Endodermal cell (in vitro differentiated cells): ENCODE measurements around the gene PDE6D. TPM values are rescaled to one million over a fixed set of nuclear protein-coding genes. Genes with fewer than 3 reads are reported as not detected.

Experiments used
- DNase-seq: peaks from one replicate; pipeline ENCODE4 v3.0.0-alpha.2; 2017
- H3K27ac ChIP-seq: 2 replicates; pipeline ENCODE4 v1.5.1; 2013; ENCODE audit warnings: mild to moderate bottlenecking, low read depth, low read length, moderate library complexity
- H3K27me3 ChIP-seq: 2 replicates; pipeline ENCODE4 v1.6.1; 2013; ENCODE audit warnings: mild to moderate bottlenecking, low read length, moderate library complexity; ENCODE audit not compliant: insufficient read depth, control insufficient read depth, poor library complexity, severe bottlenecking
- H3K36me3 ChIP-seq: 2 replicates; pipeline ENCODE4 v1.7.0; 2013; ENCODE audit warnings: mild to moderate bottlenecking, low read length, moderate library complexity; ENCODE audit not compliant: control insufficient read depth, insufficient read depth
- H3K4me1 ChIP-seq: one replicate; pipeline ENCODE4 v1.7.0; 2013; ENCODE audit warnings: low read length; ENCODE audit not compliant: control insufficient read depth, insufficient read depth
- H3K4me3 ChIP-seq: 2 replicates; pipeline ENCODE4 v1.5.1; 2013; ENCODE audit warnings: mild to moderate bottlenecking, low read length, moderate library complexity
- H3K9ac ChIP-seq: 2 replicates; pipeline ENCODE4 v1.6.1; 2013; ENCODE audit warnings: mild to moderate bottlenecking, low read length, moderate library complexity; ENCODE audit not compliant: poor library complexity, severe bottlenecking; ENCODE audit errors: extremely low read depth
- H3K9me3 ChIP-seq: 2 replicates; pipeline ENCODE4 v1.6.1; 2013; ENCODE audit warnings: mild to moderate bottlenecking, low read length, moderate library complexity; ENCODE audit not compliant: control insufficient read depth
- H3K27ac Mint-ChIP-seq: 2 replicates; pipeline ENCODE4 v1.8.0; 2020; ENCODE audit warnings: mixed read lengths
- H3K27me3 Mint-ChIP-seq: 2 replicates; pipeline ENCODE4 v1.8.0; 2021; ENCODE audit warnings: mild to moderate bottlenecking, mixed read lengths; ENCODE audit not compliant: insufficient read depth
- H3K36me3 Mint-ChIP-seq: 2 replicates; pipeline ENCODE4 v1.8.0; 2020; ENCODE audit warnings: low read depth, mixed read lengths
- H3K4me1 Mint-ChIP-seq: 2 replicates; pipeline ENCODE4 v1.8.0; 2020; ENCODE audit warnings: mixed read lengths
- H3K4me3 Mint-ChIP-seq: 2 replicates; pipeline ENCODE4 v1.8.0; 2020; ENCODE audit warnings: mild to moderate bottlenecking, moderate library complexity, mixed read lengths
- H3K9me3 Mint-ChIP-seq: 2 replicates; pipeline ENCODE4 v1.8.0; 2020; ENCODE audit warnings: mild to moderate bottlenecking, mixed read lengths
- CTCF ChIP-seq: fragments of 200-600 bp; sonication (generic); conservative IDR thresholded peaks from 2 replicates; pipeline ENCODE4 v1.5.0; 2021; ENCODE audit warnings: antibody characterized with exemption, mild to moderate bottlenecking
- WGBS, 2 experiments: methylation state at CpG; one replicate each; pipeline versions ENCODE4 v1.1.5 to v1.1.7; 2013; ENCODE audit warnings: missing lambda C conversion rate in 2 of 2, mixed read lengths in 1 of 2; ENCODE audit not compliant: insufficient coverage in 1 of 2, insufficient read length in 1 of 2; 5-methylcytosine and 5-hydroxymethylcytosine counted together
- long read RNA-seq, 4 experiments: library from polyadenylated mRNA in 2 of 4; library from RNA in 1 of 4; library from capped mRNA in 1 of 4; stranded (forward) in 3 of 4; unstranded in 1 of 4; transcript quantifications; one replicate each; pipeline ENCODE4 v2.0.0, GENCODE V29; 2020 to 2021; ENCODE audit warnings: inconsistent platforms in 1 of 4
- polyA plus RNA-seq, 2 experiments: library from polyadenylated mRNA; stranded (reverse); fragments of 50-300 nt; gene quantifications; one replicate each; pipeline ENCODE4 v1.2.3, GENCODE V29; 2013
- total RNA-seq, 2 donors: library from RNA; stranded (reverse); fragmentation: NEBNext Ultra II Directional in 1 of 2; extraction: Animal tissue kit (Norgen Biotek cat#: 25700) in 1 of 2; gene quantifications; 2 replicates in 1 of 2; 3 replicates in 1 of 2; pipeline ENCODE4 v1.2.1, GENCODE V29; 2021

PDE6D gene
- total RNA-seq, result 10 to 100 TPM; 24.7 to 25.5 TPM
- polyA plus RNA-seq (2013, experiment 1 of 2), result 41.2 TPM
- polyA plus RNA-seq (2013, experiment 2 of 2), result 39.2 TPM
- long read RNA-seq, experiment 1, transcript PDE6D-201 (5 exons, 1,175 nt), result major isoform, 14 of 17 reads
- long read RNA-seq, experiment 1, partial matches to known transcripts, result 1 of 17 reads
- long read RNA-seq, experiment 1, other reads (novel, unspliced or antisense), result 1 of 17 reads
- long read RNA-seq, experiment 2, transcript PDE6D-201 (5 exons, 1,175 nt), result major isoform, 30 of 31 reads
- long read RNA-seq, experiment 2, partial matches to known transcripts, result 0 of 31 reads
- long read RNA-seq, experiment 2, other reads (novel, unspliced or antisense), result 1 of 31 reads
- long read RNA-seq, experiment 3, transcript PDE6D-201 (5 exons, 1,175 nt), result major isoform, 35 of 37 reads
- long read RNA-seq, experiment 3, partial matches to known transcripts, result 0 of 37 reads
- long read RNA-seq, experiment 3, other reads (novel, unspliced or antisense), result 0 of 37 reads
- long read RNA-seq, experiment 4, transcript PDE6D-201 (5 exons, 1,175 nt), result major isoform, 74 of 79 reads
- long read RNA-seq, experiment 4, partial matches to known transcripts, result 1 of 79 reads
- long read RNA-seq, experiment 4, other reads (novel, unspliced or antisense), result 3 of 79 reads

GRCh38 chr2:231780909-231781797 lies at the start of gene PDE6D:
TSS of gene PDE6D (minus strand) at chr2:231781282. CDS start at chr2:231781114, 168 bp downstream.
- H3K4me1 Mint-ChIP-seq, result peaks cover 22% of the 10 kb centered on the region
- H3K36me3 Mint-ChIP-seq, result no peaks in the 10 kb centered on the region
- no peak for TF ChIP-seq CTCF
- no peaks in the 10 kb centered on the region for H3K36me3 ChIP-seq
- no peaks in the 10 kb centered on the region for H3K4me1 ChIP-seq
- peak within 1 kb of the TSS; percentile 88 for H3K4me3 Mint-ChIP-seq
- 0% methylated on average over 13 to 67 of the region's 67 CpGs for WGBS, 2 experiments
- peak; percentile 100 for DNase-seq
- H3K27ac ChIP-seq, result no peak within 1 kb of the TSS
- H3K4me3 ChIP-seq, result peak within 1 kb of the TSS; percentile 90
- peak within 1 kb of the TSS; percentile 93 for H3K27ac Mint-ChIP-seq
- H3K9ac ChIP-seq, result peak within 1 kb of the TSS; percentile 43
- H3K27me3 ChIP-seq, result no peaks in the 10 kb centered on the region
- H3K9me3 ChIP-seq, result no peaks in the 10 kb centered on the region
- H3K27me3 Mint-ChIP-seq, result peaks cover 4% of the 10 kb centered on the region
- H3K9me3 Mint-ChIP-seq, result no peaks in the 10 kb centered on the region

GRCh38 chr2:231821908-231822307 lies 40.8 kb upstream of the PDE6D start:
- Histone ChIP-seq H3K4me3 (no peak overlapping the region), H3K9me3 (peaks cover 10% of the 10 kb centered on the region), H3K4me1 (no peaks in the 10 kb centered on the region), H3K27me3 (no peaks in the 10 kb centered on the region), H3K36me3 (no peaks in the 10 kb centered on the region), H3K9ac (no peak overlapping the region), H3K27ac (no peak overlapping the region)
- Mint-ChIP-seq H3K27me3 (no peaks in the 10 kb centered on the region), H3K4me1 (no peaks in the 10 kb centered on the region), H3K9me3 (peaks cover 5% of the 10 kb centered on the region), H3K4me3 (no peak overlapping the region), H3K27ac (no peak overlapping the region), H3K36me3 (no peaks in the 10 kb centered on the region)
- TF ChIP-seq CTCF, result no peak
- no peak for DNase-seq
- 50 to 63% methylated on average over 1 to 3 of the region's 3 CpGs for WGBS, 2 experiments

- TF ChIP-seq CTCF, result no peak
- H3K9ac ChIP-seq, result no peak overlapping the region
- WGBS, 2 experiments, result 80 to 84% methylated on average over 10 to 12 of the region's 12 CpGs
- no peaks in the 10 kb centered on the region for H3K27me3 Mint-ChIP-seq
- H3K27ac Mint-ChIP-seq, result no peak overlapping the region
- peaks cover 5% of the 10 kb centered on the region for H3K9me3 Mint-ChIP-seq
- peaks cover 13% of the 10 kb centered on the region for H3K9me3 ChIP-seq
- no peaks in the 10 kb centered on the region for H3K4me1 Mint-ChIP-seq
- H3K36me3 Mint-ChIP-seq, result no peaks in the 10 kb centered on the region
- no peaks in the 10 kb centered on the region for H3K27me3 ChIP-seq
- H3K27ac ChIP-seq, result no peak overlapping the region
- H3K4me3 Mint-ChIP-seq, result no peak overlapping the region
- H3K36me3 ChIP-seq, result no peaks in the 10 kb centered on the region
- no peak for DNase-seq
- H3K4me1 ChIP-seq, result no peaks in the 10 kb centered on the region
- no peak overlapping the region for H3K4me3 ChIP-seq
These were observed 39.8 kb upstream of the PDE6D start for GRCh38 chr2:231820786-231821303.
